GM12875 (cell line): ENCODE results near the gene RPS6KA4.
A peak's percentile ranks its signal among the peaks of the same experiment; 100 is the strongest.

Experiments used
- H3K4me3 ChIP-seq: one replicate; pipeline ENCODE4 v1.5.1; 2011; ENCODE audit warnings: low read depth, low read length, control low read depth
- CTCF ChIP-seq: IDR thresholded peaks from 2 replicates; pipeline ENCODE4 v1.5.1; 2011; ENCODE audit warnings: low read depth, mild to moderate bottlenecking, control low read depth, inconsistent platforms, low read length, moderate library complexity, borderline replicate concordance; ENCODE audit not compliant: insufficient read depth

The RPS6KA4 gene

GRCh38 chr11:64339286-64339685 lies 19.7 kb upstream of the RPS6KA4 start:
- TF ChIP-seq CTCF: no peak
- H3K4me3 ChIP-seq: peak overlapping the region; percentile 58

DNA sequence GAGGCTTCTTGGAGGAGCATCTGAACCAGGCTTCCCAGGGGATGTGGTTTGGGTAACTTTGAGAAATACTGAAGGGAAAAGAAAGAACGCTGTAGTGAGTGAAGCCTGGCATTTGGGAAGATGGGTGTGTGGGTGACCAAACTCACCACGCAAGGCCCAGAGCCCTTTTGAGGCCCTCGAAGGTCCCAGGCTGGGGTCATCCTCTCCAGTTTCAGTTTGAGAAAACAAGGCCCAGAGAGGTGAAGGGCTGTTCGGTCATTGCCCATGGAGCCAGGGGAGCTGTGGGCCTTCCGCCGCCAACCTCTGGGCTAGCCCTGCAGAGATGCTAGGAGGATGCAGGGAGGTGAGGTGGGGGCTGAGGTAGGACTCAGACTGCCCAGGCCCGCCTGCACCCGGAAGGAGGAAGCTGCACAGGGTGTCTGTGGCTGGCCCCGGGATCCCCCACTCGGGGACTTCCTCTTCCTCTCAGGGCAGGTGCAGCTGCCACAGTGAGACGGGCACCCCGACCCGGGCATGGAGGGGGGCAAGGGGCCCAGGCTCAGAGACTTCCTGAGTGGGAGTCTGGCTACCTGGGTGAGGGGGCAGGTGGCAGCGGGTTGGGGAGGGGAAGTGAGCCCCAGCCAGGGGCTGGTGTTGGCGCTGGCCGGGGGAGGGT lies 19.1 kb upstream of the RPS6KA4 start, which contains the start of gene CCDC88B:
CCDC88B (plus strand) TSS at position 451 of the 655 bp plus-strand sequence; CDS start at position 514, 63 bp downstream.
- TF ChIP-seq CTCF: no peak
- peak within 1 kb of the TSS; percentile 58 for H3K4me3 ChIP-seq

DNA sequence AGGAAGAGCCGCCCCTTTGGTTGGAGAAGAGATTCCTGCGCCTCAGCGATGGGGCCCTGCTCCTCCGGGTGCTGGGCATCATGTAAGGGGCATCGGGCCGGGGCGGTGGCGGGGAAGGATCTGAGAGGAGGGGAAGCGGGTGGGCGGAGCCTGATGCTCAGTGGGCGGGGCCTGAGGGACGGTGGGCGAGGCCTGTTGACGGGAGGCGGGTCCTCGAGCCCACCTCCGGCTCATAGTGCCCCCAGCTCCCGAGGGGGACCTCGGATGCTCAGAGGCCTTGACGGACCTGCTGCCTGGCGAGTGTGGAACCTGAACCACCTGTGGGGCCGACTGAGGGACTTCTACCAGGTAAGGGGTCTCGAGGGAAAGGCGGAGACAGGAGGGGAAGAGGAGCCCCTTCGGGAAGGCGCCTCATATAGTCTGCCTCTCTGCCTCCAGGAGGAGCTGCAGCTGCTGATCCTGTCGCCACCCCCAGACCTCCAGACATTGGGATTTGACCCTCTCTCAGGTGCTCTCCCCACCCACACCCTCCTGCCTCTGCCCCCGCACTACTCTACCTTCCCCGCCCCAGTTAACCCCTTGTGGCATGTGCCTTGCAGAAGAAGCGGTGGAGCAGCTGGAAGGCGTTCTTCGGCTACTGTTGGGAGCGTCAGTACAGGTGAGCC lies 18.2 kb upstream of the RPS6KA4 start:
- H3K4me3 ChIP-seq: peak overlapping the region; percentile 58

DNA sequence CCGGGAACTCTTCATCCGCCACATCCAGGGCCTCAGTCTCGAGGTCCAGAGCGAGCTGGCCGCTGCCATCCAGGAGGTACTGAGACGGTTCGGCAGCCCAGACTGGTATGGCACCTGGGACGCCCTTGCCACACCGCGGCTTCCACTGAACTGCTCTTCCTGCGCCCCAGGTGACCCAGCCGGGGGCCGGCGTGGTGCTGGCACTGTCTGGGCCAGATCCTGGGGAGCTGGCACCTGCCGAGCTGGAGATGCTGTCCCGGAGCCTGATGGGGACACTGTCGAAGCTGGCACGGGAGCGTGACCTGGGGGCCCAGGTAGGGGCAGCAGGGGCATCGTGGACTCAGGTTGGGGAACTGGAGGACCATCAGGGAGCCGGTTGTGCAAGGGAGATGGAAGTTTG lies 17.5 kb upstream of the RPS6KA4 start:
- no peak overlapping the region for H3K4me3 ChIP-seq
- TF ChIP-seq CTCF: no peak

More for the DNA sequence above, 18.2 kb upstream of the RPS6KA4 start:
- TF ChIP-seq CTCF: no peak

- TF ChIP-seq CTCF: peak; percentile 48
- no peak overlapping the region for H3K4me3 ChIP-seq
Measured at GRCh38 chr11:64341851-64342791, 16.8 kb upstream of the RPS6KA4 start.

DNA sequence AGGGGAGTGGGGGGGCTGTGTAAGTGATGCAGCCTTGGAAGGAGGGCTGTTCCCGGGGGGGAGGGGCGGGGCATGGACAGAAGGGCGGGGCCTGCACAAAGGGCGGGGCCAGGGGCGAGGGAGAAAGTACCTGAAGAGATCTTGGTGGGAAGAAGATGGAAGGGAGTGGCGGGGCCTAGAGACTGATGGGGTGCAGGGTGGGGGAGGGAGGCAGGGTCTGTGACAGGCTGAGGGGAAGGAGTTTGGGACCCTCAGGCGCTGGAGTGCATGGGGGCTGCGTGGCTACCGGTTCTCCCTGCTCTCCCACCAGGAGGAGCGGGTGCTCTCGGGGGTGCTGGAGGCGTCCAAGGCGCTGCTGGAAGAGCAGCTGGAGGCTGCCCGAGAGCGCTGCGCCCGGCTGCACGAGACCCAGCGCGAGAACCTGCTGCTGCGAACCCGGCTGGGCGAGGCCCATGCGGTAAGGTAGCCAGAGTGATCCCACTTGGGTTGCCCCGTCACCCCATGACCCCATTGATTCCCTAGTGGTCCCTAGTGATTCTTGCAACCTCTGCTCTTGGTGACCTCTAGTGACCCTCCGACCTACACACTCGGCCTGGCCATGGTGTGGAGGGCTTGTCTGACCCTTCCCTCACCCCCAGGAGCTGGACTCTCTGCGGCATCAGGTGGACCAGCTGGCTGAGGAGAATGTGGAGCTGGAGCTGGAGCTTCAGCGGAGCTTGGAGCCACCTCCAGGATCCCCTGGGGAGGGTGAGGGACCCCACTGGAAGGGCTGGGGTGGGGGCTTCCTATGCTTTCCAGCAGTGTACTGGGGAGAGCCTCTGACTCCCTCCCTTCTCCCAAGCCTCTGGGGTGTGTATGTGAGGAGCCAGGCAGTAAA lies 15.9 kb upstream of the RPS6KA4 start:
- no peak overlapping the region for H3K4me3 ChIP-seq
- no peak for TF ChIP-seq CTCF
